Osteoblast (primary cell): Measurements from ENCODE around the gene C15orf62. TPM values are rescaled to one million over a fixed set of nuclear protein-coding genes. Genes with fewer than 3 reads are reported as not detected.
A peak's percentile ranks its signal among the peaks of the same experiment; 100 is the strongest.

Experiments
- DNase-seq: peaks from one replicate; pipeline ENCODE4 v3.0.0; 2011; ENCODE audit warnings: low spot score, mixed read lengths; ENCODE audit not compliant: insufficient read length; ENCODE audit errors: missing footprints
- H2AFZ ChIP-seq: 2 replicates; pipeline ENCODE4 v1.6.0; 2011; ENCODE audit warnings: mild to moderate bottlenecking, low read length
- H3K27ac ChIP-seq: 2 replicates; pipeline ENCODE4 v1.5.1; 2011; ENCODE audit warnings: mild to moderate bottlenecking, low read depth, low read length, moderate library complexity
- H3K27me3 ChIP-seq: 2 replicates; pipeline ENCODE4 v1.6.0; 2012; ENCODE audit warnings: mild to moderate bottlenecking, control low read depth, inconsistent platforms, low read length, moderate library complexity; ENCODE audit not compliant: insufficient read depth
- H3K36me3 ChIP-seq: 2 replicates; pipeline ENCODE4 v1.5.1; 2011; ENCODE audit warnings: mild to moderate bottlenecking, low read length, control low read depth, moderate library complexity; ENCODE audit not compliant: insufficient read depth
- H3K4me1 ChIP-seq: 2 replicates; pipeline ENCODE4 v1.5.1; 2011; ENCODE audit warnings: mild to moderate bottlenecking, low read length, control low read depth, moderate library complexity; ENCODE audit not compliant: insufficient read depth
- H3K4me2 ChIP-seq: 2 replicates; pipeline ENCODE4 v1.6.0; 2011; ENCODE audit warnings: mild to moderate bottlenecking, low read length; ENCODE audit not compliant: insufficient read depth
- H3K4me3 ChIP-seq: fragments of 200-600 bp; sonication (generic); 3 replicates; pipeline ENCODE4 v1.5.1; 2012; ENCODE audit warnings: mild to moderate bottlenecking, low read length, inconsistent platforms; ENCODE audit not compliant: insufficient read depth
- H3K79me2 ChIP-seq: 2 replicates; pipeline ENCODE4 v1.6.0; 2012; ENCODE audit warnings: mild to moderate bottlenecking, low read length, control low read depth, inconsistent platforms; ENCODE audit not compliant: insufficient read depth
- H3K9me3 ChIP-seq: 2 replicates; pipeline ENCODE4 v1.5.1; 2011; ENCODE audit warnings: low read depth, low read length, control low read depth
- H4K20me1 ChIP-seq: 2 replicates; pipeline ENCODE4 v1.6.0; 2012; ENCODE audit warnings: mild to moderate bottlenecking, low read length, control low read depth; ENCODE audit not compliant: insufficient read depth
- CTCF ChIP-seq: IDR thresholded peaks from 2 replicates; pipeline ENCODE4 v1.5.1; 2011; ENCODE audit warnings: mild to moderate bottlenecking, low read depth, low read length, moderate library complexity; ENCODE audit errors: extremely low read depth
- total RNA-seq: library from RNA; depleted of rRNA; stranded (reverse); fragments of >200 nt; gene quantifications from 2 replicates; pipeline ENCODE4 v1.2.3, GENCODE V29; 2012

The C15orf62 gene
- total RNA-seq, 1 donor: under 0.01 TPM

GRCh38 chr15:40782609-40783227 lies 12.9 kb downstream of the C15orf62 start:
- TF ChIP-seq CTCF: peak; percentile 40
- H3K4me1 ChIP-seq: peaks cover 13% of the 10 kb centered on the region
- DNase-seq: peak; percentile 70

GRCh38 chr15:40785164-40785563 lies 15.4 kb downstream of the C15orf62 start:
- Histone ChIP-seq H3K79me2 (peaks cover 49% of the 10 kb centered on the region), H3K27me3 (no peaks in the 10 kb centered on the region)

More at GRCh38 chr15:40782609-40783227, 12.9 kb downstream of the C15orf62 start:
- H3K27me3 ChIP-seq: no peaks in the 10 kb centered on the region
- no peak overlapping the region for H3K4me2 ChIP-seq
- no peak overlapping the region for H3K4me3 ChIP-seq
- H3K36me3 ChIP-seq: peaks cover 12% of the 10 kb centered on the region
- no peaks in the 10 kb centered on the region for H3K9me3 ChIP-seq
- H3K79me2 ChIP-seq: peaks cover 36% of the 10 kb centered on the region
- H4K20me1 ChIP-seq: peaks cover 41% of the 10 kb centered on the region
- H2AFZ ChIP-seq: no peak overlapping the region
- H3K27ac ChIP-seq: no peak overlapping the region

GRCh38 chr15:40785814-40786213 lies 16.0 kb downstream of the C15orf62 start:
- peaks cover 46% of the 10 kb centered on the region for H4K20me1 ChIP-seq

More at GRCh38 chr15:40785164-40785563, 15.4 kb downstream of the C15orf62 start:
- H3K9me3 ChIP-seq: no peaks in the 10 kb centered on the region
- no peak overlapping the region for H2AFZ ChIP-seq
- peaks cover 3% of the 10 kb centered on the region for H3K36me3 ChIP-seq
- peak; percentile 11 for TF ChIP-seq CTCF
- H3K27ac ChIP-seq: no peak overlapping the region
- no peak overlapping the region for H3K4me3 ChIP-seq
- peaks cover 45% of the 10 kb centered on the region for H4K20me1 ChIP-seq
- peaks cover 16% of the 10 kb centered on the region for H3K4me1 ChIP-seq
- H3K4me2 ChIP-seq: no peak overlapping the region
- DNase-seq: no peak

More at GRCh38 chr15:40785814-40786213, 16.0 kb downstream of the C15orf62 start:
- no peak for TF ChIP-seq CTCF
- peaks cover 21% of the 10 kb centered on the region for H3K4me1 ChIP-seq
- peaks cover 3% of the 10 kb centered on the region for H3K36me3 ChIP-seq
- H3K27ac ChIP-seq: no peak overlapping the region
- peaks cover 51% of the 10 kb centered on the region for H3K79me2 ChIP-seq
- no peak for DNase-seq
- no peaks in the 10 kb centered on the region for H3K27me3 ChIP-seq
- H2AFZ ChIP-seq: no peak overlapping the region
- H3K4me2 ChIP-seq: no peak overlapping the region
- no peaks in the 10 kb centered on the region for H3K9me3 ChIP-seq
- H3K4me3 ChIP-seq: no peak overlapping the region
